Activated T-helper 1 cell treated with Interleukin-2 at 50 U/mL for 16 hours (primary cell): ENCODE results near the gene NUCB2.

ENCODE experiments used
- DNase-seq: peaks from one replicate; pipeline ENCODE4 v3.0.0-alpha.2; 2020; ENCODE audit warnings: low read depth

The NUCB2 gene

GRCh38 chr11:17333799-17334586 lies 57.5 kb downstream of the NUCB2 start:
- no peak for DNase-seq

- DNase-seq = no peak
These were observed 66.7 kb downstream of the NUCB2 start for GRCh38 chr11:17343257-17343656.

- no peak for DNase-seq
These were observed 67.4 kb downstream of the NUCB2 start for GRCh38 chr11:17343907-17344306.

- DNase-seq = no peak
These were observed 71.1 kb downstream of the NUCB2 start for GRCh38 chr11:17347676-17348075.

GRCh38 chr11:17350455-17351171 lies 74.1 kb downstream of the NUCB2 start:
- no peak for DNase-seq

GRCh38 chr11:17351172-17351509 lies 74.6 kb downstream of the NUCB2 start:
- no peak for DNase-seq

GRCh38 chr11:17351510-17352176 lies 75.1 kb downstream of the NUCB2 start, which contains the start of gene NCR3LG1:
TSS of gene NCR3LG1 (plus strand) at chr11:17351800. CDS start at chr11:17351970, 170 bp downstream.
- peak; percentile 39 for DNase-seq

GRCh38 chr11:17352950-17353820 lies 76.6 kb downstream of the NUCB2 start:
- peak; percentile 31 for DNase-seq

- no peak for DNase-seq
These were observed 77.5 kb downstream of the NUCB2 start for GRCh38 chr11:17353821-17354600.

- peak; percentile 20 for DNase-seq
These were observed 78.1 kb downstream of the NUCB2 start for GRCh38 chr11:17354601-17354991.

GRCh38 chr11:17366495-17366894 lies 90.0 kb downstream of the NUCB2 start:
- no peak for DNase-seq

- DNase-seq = no peak
These were observed 92.0 kb downstream of the NUCB2 start for GRCh38 chr11:17368551-17368950.

GRCh38 chr11:17369094-17369493 lies 92.6 kb downstream of the NUCB2 start:
- no peak for DNase-seq

- DNase-seq = no peak
These were observed 93.2 kb downstream of the NUCB2 start for GRCh38 chr11:17369684-17370243.

- DNase-seq = no peak
These were observed 95.1 kb downstream of the NUCB2 start for GRCh38 chr11:17371614-17372013.

- DNase-seq = no peak
These were observed 99.0 kb downstream of the NUCB2 start for GRCh38 chr11:17375547-17375946.

GRCh38 chr11:17376493-17376892 lies 100.0 kb downstream of the NUCB2 start:
- no peak for DNase-seq

GRCh38 chr11:17378655-17379054 lies 102.1 kb downstream of the NUCB2 start:
- DNase-seq = no peak

- no peak for DNase-seq
These were observed 103.0 kb downstream of the NUCB2 start for GRCh38 chr11:17379383-17380180.

GRCh38 chr11:17381156-17381555 lies 104.6 kb downstream of the NUCB2 start:
- DNase-seq = no peak
